ENCODE results near the gene VEZT. TPM values are rescaled to one million over a fixed set of nuclear protein-coding genes. Genes with fewer than 3 reads are reported as not detected.
"Not testable (repeated sequence)": the region's sequence is repeated elsewhere in the genome, so short reads cannot be mapped to it uniquely, and the experiment has no call there.

VEZT gene
- total RNA-seq, 1 donor from 2014 or later: 50.2 TPM

- no peak for DNase-seq (ENCODE audit: low spot score)
Observed at GRCh38 chr12:95224202-95225170, 6.9 kb downstream of the VEZT start.

GRCh38 chr12:95225645-95226212, 8.1 kb downstream of the VEZT start:
- DNase-seq (ENCODE audit: low spot score): no peak

DNA sequence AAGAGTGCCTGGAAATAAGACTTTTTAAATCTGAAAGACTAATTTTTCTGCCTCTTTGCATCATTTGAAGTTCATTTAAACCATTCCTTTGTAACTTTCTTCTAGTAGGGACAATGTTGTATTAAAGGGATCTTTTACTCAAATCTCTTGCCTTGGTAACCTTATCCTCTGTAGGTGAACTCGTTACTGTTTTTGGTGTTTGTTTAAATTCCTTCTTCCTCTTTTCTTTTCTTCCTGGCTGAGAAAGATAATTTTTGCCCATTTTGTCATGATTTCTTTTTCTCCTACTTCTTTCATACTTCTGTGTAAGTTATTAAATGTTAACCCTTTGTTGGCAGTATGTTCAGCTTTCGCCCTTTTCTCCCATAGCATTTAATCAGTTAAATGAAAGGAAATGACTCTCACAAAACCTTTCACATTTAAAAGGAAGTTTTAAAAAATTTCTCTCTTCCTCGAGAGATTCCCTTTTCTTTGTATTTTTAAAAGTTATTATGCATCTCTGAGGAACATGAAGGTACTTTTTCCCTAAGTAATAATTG, 10.3 kb downstream of the VEZT start:
- DNase-seq (ENCODE audit: low spot score): no peak

DNA sequence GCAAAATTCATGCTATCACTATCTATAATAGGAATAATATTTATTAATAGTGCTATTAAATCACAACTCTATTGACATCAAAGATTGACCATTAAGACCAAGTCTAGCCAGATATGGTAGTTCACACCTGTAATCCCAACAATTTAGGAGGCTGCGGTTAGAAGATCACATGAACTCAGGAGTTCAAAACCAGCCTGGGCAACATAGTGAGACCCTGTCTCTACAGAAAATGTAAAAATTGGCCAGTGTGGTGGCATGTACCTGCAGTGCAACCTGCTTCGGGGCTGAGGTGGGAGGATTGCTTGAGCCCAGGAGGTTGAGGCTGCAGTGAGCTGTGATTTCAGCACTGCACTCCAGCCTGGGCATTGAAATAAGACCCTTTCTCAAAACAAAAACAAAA, 11.0 kb downstream of the VEZT start:
- DNase-seq (ENCODE audit: low spot score): no peak

GRCh38 chr12:95229636-95230035, 12.0 kb downstream of the VEZT start:
- no peak for DNase-seq (ENCODE audit: low spot score)

GRCh38 chr12:95230313-95230712, 12.7 kb downstream of the VEZT start:
- DNase-seq (ENCODE audit: low spot score): no peak

DNA sequence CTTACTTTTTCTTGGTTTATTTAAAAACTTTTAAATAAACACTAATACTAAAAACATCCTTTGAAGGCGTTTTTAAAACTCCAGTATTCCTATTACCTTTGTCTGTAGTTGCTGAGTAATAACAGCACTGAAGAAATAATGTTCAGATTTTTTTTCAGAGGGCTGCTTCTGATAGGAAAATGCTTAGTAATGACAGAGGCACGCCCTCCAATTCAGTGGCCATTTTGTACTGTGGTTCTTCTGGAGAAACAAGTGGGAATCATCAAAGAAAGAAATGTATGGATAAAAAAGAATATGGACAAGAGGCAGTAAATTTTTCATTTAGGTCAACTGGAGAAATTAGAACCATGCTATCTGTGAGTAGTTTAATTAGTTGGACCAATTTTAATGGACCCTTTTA, 13.6 kb downstream of the VEZT start:
- no peak for DNase-seq (ENCODE audit: low spot score)

GRCh38 chr12:95234187-95234586, 16.6 kb downstream of the VEZT start:
- not testable (repeated sequence) for DNase-seq (ENCODE audit: low spot score)

DNA sequence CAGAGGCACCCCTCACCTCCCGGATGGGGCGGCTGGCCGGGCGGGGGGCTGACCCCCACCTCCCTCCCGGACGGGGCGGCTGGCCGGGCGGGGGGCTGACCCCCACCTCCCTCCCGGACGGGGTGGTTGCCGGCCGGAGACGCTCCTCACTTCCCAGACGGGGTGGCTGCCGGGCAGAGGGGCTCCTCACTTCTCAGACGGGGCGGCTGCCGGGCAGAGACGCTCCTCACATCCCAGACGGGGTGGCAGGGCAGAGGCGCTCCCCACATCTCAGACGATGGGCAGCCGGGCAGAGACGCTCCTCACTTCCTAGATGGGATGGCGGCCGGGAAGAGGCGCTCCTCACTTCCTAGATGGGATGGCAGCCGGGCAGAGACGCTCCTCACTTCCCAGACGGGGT, 18.0 kb downstream of the VEZT start:
- not testable (repeated sequence) for DNase-seq (ENCODE audit: low spot score)

DNA sequence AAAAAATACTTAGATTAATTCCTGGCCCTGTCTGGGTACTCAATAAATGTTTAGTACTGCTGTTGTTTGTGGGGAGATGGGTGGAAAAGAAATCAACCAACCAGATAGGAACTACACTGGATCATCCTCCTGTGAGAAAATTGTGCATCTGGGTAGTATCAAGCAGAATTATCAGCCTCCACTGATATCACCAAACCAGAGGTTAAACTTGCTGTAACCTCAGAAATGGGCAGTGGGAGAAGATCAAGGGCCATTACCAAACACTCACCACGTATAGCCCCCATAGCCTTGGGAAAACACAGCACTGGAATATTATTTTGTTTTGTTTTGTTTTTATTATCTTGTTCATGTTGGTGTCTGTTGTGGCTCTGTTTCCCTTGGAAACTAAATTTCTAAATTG, 19.7 kb downstream of the VEZT start:
- no peak for DNase-seq (ENCODE audit: low spot score)

- no peak for DNase-seq (ENCODE audit: low spot score)
Observed at GRCh38 chr12:95238150-95238549, 20.5 kb downstream of the VEZT start.

DNA sequence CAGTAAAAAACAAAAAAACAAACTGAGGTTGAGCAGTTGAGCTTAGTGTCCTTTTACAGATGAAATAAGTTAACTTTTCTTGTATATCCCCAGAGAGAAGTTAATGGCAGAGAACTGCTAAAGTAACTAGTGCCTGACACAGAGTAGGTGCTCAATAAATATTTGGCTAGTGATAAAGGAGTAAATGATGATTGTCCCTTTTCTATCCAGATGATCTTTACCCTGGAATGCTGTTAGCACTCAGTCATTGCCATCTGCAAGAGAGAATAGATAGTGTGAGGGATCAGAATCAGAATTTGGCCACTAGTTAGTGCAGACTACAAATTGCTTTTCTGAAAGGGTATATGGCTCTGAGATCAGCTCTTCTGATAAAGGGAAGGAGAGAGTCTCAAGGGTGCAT, 21.6 kb downstream of the VEZT start:
- no peak for DNase-seq (ENCODE audit: low spot score)

- DNase-seq (ENCODE audit: low spot score): not testable (repeated sequence)
Observed at GRCh38 chr12:95239835-95240234, 22.2 kb downstream of the VEZT start.

DNA sequence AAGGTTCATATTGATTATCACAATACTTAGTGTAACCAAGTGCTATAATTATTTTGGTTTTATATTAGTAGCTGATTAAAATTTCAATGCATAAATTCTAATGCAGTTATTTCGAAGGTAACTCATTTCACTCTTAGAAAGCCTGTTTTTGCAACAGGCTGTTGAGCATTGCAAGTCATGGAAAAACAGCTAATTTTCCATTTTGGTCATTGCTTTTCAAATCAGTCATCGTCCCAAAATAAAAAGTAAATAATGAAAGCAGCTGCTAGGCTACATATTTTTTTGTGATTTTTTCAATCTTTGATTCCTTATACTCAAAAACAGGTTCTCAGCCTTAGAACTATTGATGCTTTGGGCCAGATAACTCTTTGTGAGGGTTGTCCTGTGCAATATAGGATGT, 22.9 kb downstream of the VEZT start:
- no peak for DNase-seq (ENCODE audit: low spot score)

GRCh38 chr12:95241138-95241537, 23.5 kb downstream of the VEZT start:
- not testable (repeated sequence) for DNase-seq (ENCODE audit: low spot score)

GRCh38 chr12:95241761-95242506, 24.3 kb downstream of the VEZT start:
- DNase-seq (ENCODE audit: low spot score): no peak

DNA sequence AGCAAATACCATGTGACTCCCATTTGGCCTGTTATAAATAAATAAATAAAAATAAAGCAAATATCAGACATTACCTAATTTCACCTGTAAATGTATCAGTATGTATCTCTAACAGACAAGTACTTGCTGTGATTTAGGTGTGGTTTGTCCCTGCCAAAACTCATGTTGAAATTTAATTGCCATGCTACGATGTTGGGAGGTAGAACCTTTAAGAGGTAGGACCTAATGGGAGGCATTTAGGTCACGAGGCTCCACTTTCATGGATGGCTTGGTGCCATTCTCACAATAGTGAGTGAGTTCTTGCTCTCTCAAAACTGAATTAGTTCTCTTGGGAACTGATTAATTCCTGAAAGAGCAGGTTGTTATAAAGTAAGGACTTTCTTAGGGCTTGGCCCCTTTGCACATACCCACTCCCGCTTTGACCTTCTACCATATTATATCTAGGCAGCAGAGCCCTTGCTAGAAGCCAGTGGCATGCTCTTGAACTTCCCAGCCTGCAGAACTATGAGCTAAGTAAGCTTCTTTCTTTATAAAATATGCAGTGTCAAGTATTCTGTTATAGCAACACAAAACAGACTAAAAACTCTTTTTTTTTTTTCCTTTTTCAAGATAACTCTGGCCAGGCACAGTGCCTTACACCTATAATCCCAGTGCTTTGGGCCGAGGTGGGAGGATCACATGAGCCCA, 26.0 kb downstream of the VEZT start:
- DNase-seq (ENCODE audit: low spot score): no peak

DNA sequence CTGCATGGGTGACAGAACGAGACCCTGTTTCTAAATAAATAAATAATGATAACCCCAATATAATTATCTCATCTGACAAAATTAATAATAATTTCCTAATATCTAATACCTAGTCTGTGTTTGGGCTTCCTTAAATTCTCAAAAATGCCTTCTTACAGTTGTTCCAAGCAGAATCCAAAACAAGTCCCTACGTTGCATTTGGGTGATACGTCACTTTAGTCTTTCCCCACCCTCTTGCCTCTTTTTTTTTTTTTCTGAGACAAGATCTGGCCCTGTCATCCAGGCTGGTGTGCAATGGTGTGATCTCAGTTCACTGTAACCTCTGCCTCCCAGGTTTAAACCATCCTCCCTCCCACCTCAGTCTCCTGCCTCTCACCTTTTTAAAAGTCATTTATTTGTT, 26.7 kb downstream of the VEZT start:
- no peak for DNase-seq (ENCODE audit: low spot score)

DNA sequence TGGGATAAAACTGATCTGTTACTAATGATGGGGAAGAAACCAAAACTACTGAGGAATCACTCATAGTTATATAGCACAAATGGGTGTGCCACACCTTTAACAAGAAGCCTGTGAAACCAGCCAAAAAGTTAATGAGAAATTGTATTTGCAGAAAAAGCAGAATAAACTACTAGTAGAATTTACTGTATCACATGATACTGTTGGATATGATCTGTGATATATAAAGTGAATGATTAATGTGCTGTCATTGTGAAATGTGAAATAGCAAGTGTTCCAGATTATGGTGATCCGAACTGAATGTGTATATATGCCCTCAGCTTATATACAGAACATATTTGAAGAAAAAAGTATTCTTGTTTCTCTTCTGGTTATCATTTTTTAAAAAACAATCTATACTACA, 30.5 kb downstream of the VEZT start:
- no peak for DNase-seq (ENCODE audit: low spot score)

DNA sequence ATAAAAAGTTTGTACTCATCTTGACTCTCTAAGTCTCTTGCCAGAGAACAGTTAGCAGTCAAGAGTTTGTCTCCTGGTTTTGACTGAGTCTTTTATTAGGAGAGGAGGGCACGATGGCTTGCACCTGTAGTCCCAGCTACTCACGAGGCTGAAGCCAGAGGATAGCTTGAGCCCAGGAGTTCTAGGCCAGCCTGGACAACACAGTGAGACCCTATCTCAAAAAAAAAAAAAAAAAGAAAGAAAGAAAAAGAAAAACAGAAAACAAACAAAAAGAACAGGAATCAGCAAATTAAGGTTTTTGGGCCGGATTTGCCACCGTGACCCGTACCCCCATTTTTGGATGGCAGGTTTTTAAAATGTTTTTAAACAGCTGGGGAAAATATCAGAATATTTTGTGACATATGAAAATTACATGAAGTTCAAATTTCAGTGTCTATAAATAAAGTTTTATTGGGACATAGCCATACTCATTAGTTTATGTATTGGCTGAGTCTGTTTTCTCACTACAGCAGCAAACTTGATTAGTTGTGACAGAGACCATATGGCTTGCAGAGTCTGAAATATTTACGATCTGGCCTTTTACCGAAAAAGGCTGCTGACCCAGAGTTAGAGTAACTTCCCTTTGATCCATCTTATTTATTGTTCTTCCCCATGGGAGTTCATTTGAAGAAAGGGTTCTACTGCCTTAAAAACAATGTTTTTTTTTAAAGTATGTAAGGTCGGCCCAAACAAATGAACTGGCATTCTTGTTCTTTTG, 31.2 kb downstream of the VEZT start:
- DNase-seq (ENCODE audit: low spot score): no peak

All from mesenteric fat pad (tissue), 1 donor.